ENCODE data around the gene MICAL1.

The MICAL1 gene

DNA sequence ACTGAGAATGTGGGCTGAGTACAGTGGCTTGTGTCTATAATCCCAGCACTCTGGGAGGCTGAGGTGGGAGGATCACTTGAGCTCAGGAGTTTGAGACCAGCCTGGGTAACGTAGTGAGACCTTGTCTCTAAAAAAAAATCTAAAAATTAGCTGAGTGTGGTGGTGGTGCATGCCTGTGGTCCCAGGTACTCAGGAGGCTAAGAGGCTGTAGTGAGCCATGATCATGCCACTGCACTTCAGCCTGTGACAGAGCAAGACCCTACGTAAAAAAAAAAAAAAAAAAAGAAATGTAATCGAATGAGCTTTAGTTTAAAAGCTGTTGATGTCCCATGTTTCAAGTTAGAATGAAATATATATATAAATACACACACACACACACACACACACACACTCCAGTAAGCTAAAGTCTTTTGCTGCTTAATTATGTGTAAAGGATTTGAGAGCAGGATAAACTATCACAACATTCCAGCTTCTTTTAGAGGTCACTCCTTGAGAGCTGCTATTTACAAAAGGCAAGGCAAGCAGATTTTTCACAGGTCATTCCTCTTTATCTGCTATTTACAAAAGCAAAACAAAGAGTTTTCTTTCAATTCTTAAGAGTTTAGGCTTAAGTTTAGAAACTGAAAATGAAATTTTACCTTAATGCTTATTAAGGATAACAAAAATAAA, 4.7 kb upstream of the MICAL1 start:
- ChIA-PET POLR2A (ENCODE audit: low non-redundant PET) (no interaction called here), CTCF (interaction anchor here (0.6 to 0.7 kb wide), 3 partner anchors 8 to 636 kb away, joined by 3 to 8 read pairs (median 5); no protein-coding TSS in a partner anchor)
- no peak for TF ChIP-seq CTCF (conservative IDR thresholded peaks at IDR 0.05; ENCODE audit: low read depth)
- no peak for DNase-seq (ENCODE audit: low spot score)
- no peak overlapping the region for H3K27ac ChIP-seq

DNA sequence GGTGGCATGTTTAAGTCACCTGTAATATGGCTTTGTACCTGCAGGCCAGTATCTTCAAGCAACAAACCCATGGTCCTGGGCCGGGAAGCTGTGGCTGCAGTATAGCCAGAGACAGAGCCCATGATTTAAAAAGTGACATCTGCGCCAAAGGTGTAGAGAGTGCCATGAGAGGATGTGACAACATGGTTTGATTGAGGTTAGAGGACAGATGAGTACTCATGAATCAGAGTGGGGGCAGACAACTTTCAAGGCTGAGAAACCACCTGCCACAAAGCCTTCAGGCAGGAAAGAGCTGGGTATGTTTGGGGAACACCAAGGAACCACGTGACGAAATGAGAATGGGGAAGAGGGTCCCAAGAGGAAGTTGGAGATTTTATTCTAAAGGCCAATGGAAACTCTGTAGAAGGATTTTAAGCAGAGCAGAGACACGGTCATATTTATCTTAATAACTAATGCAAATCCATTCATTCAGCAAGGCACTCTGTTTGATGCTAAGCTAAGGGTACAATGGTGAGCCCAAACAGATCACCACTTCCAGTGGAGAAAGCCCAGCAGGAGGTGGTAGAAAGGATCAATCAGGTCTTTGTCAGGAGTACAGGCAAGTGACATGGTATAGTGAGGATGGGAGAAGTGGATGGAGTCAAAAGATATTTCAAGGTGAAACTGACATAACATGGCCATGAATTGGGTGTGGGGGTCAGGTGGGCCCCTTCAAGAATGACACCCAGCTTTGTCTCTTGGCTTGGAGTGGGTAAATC, 3.4 kb upstream of the MICAL1 start:
- POLR2A ChIA-PET (ENCODE audit: low non-redundant PET), result interaction anchor here (0.6 kb wide), 1 partner anchor 285 kb away, joined by 6 read pairs; no protein-coding TSS in a partner anchor
- no peak for DNase-seq (ENCODE audit: low spot score)
- CTCF ChIA-PET, result interaction anchor here (0.6 kb wide), 1 partner anchor 183 kb away, joined by 4 read pairs; no protein-coding TSS in a partner anchor
- H3K27ac ChIP-seq, result no peak overlapping the region
- TF ChIP-seq CTCF (conservative IDR thresholded peaks at IDR 0.05; ENCODE audit: low read depth), result no peak

DNA sequence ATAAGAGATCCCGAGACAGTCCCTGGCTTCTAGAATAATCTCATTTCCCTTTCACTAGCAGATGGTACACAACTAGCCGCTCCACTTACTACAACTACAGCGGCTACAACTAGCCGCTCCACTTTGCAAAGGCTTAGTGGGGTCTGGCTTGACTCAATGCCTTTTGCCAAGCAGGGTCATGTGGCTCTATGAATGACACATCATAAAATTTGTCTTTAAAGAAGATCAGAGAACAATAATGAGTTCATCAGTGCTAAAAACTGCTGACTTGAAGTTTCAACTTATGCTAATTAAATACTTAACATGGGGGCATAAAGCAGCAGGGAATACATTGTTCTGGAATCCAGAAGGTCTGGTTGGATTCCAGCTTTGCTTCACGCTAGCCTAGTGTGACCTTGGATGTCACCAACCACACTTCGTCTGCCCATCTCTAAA, 2.0 kb upstream of the MICAL1 start:
- no peak for DNase-seq (ENCODE audit: low spot score)
- POLR2A ChIA-PET (ENCODE audit: low non-redundant PET), result no interaction called here
- H3K27ac ChIP-seq, result no peak overlapping the region; the same call in 1 of the 2 replicates
- no peak for TF ChIP-seq CTCF (conservative IDR thresholded peaks at IDR 0.05; ENCODE audit: low read depth)
- CTCF ChIA-PET, result interaction anchor here (1.8 kb wide), 1 partner anchor 13 kb away, joined by 5 read pairs; no protein-coding TSS in a partner anchor

GRCh38 chr6:109456710-109457561, 1.4 kb upstream of the MICAL1 start:
- ChIA-PET CTCF (interaction anchor here (1.8 kb wide), 1 partner anchor 12 kb away, joined by 5 read pairs; no protein-coding TSS in a partner anchor), POLR2A (ENCODE audit: low non-redundant PET) (no interaction called here)
- DNase-seq (ENCODE audit: low spot score), result no peak
- no peak for TF ChIP-seq CTCF (conservative IDR thresholded peaks at IDR 0.05; ENCODE audit: low read depth)
- peak overlapping the region; percentile 87 for H3K27ac ChIP-seq

DNA sequence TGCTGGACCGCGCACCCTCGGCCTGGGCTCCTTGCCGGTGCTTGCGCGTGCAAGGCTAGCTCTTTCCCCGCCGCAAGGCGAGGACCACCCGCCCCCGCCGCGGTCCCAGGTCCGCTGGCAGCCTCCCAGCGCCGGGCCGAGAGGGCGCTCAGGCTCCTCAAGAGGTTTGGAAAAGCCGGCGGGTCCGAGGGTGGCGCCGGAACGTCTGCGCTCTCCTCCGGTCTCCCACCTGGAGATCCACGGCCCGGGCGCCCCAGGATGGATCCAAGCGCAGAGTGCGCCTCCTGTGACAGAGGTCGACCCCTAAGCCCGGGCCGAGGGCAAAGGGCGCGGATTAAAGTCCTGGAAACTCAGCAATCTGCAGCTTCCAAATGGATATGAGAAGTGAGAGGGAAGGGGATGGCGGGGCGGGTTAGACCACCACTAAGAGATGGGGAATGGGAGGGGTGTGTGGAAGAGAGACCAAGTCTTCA, 575 bp upstream of the MICAL1 start:
- H3K27ac ChIP-seq, result peak overlapping the region; percentile 87
- no peak for DNase-seq (ENCODE audit: low spot score)
- no peak for TF ChIP-seq CTCF (conservative IDR thresholded peaks at IDR 0.05; ENCODE audit: low read depth)
- ChIA-PET CTCF (interaction anchor here (0.7 to 1.8 kb wide), 3 partner anchors 9 to 1297 kb away, joined by 3 to 5 read pairs (median 3); no protein-coding TSS in a partner anchor), POLR2A (ENCODE audit: low non-redundant PET) (no interaction called here)

All from RWPE1 (cell line).